ENCODE data around the gene MAP3K19. TPM values are rescaled to one million over a fixed set of nuclear protein-coding genes. Genes with fewer than 3 reads are reported as not detected.
"Not testable (repeated sequence)": the region's sequence is repeated elsewhere in the genome, so short reads cannot be mapped to it uniquely, and the experiment has no call there.

MAP3K19 gene
- total RNA-seq, 2 donors from 2014 or later: not detected

- ATAC-seq (peak; percentile 99), DNase-seq (peak; percentile 49 to 81)
- intact Hi-C loops (cut with DNase I, micrococcal nuclease): loop anchor here in 1 of 2 donors (10.0 kb wide), 1 partner anchor 701 kb away; no protein-coding TSS in a partner anchor
Observed at GRCh38 chr2:135004005-135004746, 43.1 kb downstream of the MAP3K19 start.

GRCh38 chr2:135002836-135003235 is 44.4 kb downstream of the MAP3K19 start:
- no peak for DNase-seq
- ATAC-seq: no peak
- intact Hi-C loops (cut with DNase I, micrococcal nuclease): loop anchor here in 1 of 2 donors (10.0 kb wide), 1 partner anchor 702 kb away; no protein-coding TSS in a partner anchor

- intact Hi-C loops (cut with DNase I, micrococcal nuclease): no loop called here
- ATAC-seq (peak; percentile 56), DNase-seq (no peak)
Observed at GRCh38 chr2:134999521-134999920, 47.7 kb downstream of the MAP3K19 start.

- no peak for DNase-seq
- intact Hi-C loops (cut with DNase I, micrococcal nuclease): no loop called here
- ATAC-seq: peak; percentile 71
Observed at GRCh38 chr2:134988994-134989605, 58.1 kb downstream of the MAP3K19 start.

- ATAC-seq (no peak), DNase-seq (no peak)
- intact Hi-C loops (cut with DNase I, micrococcal nuclease): no loop called here
Observed at GRCh38 chr2:134985061-134985460, 62.2 kb downstream of the MAP3K19 start.

DNA sequence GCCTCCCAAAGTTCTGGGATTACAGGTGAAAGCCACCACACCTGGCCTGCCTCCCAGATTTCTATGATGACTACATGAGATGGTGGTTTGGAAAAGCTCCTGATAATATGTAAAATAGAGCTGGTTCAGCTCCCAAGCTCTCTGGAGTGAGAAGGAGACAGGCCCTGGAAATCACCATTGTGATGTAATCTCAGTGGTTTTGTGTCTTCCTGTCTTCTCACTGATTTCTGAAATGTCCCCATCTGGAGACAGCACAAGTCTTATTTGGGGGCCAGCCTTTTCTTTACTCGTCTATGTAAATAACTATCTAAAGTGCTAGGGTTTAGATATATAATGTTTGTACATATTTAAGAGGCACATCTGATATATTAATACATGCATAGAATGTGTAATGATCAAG is 64.6 kb downstream of the MAP3K19 start:
- ATAC-seq (no peak), DNase-seq (no peak)
- intact Hi-C loops (cut with DNase I, micrococcal nuclease): no loop called here

DNA sequence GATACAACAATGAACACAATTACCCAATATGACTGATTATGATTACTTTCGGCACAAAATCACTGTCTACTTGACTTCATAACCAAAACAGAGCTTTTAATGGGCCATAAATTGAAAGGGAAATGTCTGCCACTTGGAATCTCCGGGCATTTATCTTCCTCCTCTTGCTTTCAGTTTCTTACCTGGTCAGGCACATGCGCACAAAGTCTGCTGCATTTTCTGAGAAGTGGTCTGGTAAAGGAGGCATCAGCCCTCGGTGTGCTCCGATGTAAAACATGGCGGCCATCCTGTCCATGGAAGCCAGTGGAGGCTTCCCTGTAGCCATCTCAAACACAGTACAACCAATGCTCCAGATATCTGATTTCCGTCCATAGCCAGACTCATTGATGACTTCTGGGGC is 66.6 kb downstream of the MAP3K19 start:
- intact Hi-C loops (cut with DNase I, micrococcal nuclease): no loop called here
- ATAC-seq (no peak), DNase-seq (no peak)

DNA sequence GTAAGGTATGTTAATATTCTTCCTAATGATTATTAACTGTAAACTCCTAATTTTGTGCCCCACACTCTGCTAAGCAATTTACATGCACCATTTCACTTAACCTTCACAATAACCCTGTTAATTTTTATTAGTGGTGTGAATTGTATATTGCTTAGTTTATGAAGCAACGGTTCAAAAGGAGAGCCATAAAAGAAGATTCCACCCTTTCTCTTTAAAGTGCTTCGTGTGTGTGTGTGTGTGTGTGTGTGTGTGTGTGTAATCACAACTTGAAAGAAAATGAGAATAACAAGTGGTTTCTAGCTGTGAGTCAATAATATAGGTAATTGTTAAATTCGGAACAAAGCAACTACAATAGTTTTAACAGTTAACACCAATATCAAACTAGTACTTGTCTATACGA is 68.0 kb downstream of the MAP3K19 start:
- intact Hi-C loops (cut with DNase I, micrococcal nuclease): no loop called here
- DNase-seq (no peak), ATAC-seq (peak; percentile 81)

DNA sequence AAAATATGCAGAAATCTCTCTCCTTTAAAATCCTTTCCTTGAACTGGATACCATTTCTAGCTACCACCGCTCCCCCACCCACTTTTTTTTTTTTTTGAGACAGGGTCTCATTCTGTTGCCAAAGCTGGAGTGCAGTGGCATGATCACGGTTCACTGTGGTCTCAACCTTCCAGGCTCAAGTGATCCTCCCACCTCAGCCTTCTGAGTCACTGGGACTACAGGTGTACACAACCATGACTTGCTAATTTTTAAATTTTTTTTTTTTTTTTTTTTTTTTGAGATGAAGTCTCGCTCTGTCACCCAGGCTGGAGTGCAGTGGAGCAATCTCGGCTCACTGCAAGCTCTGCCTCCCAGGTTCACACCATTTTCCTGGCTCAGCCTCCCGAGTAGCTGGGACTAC is 70.1 kb downstream of the MAP3K19 start:
- DNase-seq; ATAC-seq; intact Hi-C loops (cut with DNase I, micrococcal nuclease): not testable (repeated sequence)

GRCh38 chr2:134976074-134976702 is 71.1 kb downstream of the MAP3K19 start:
- DNase-seq: no peak
- intact Hi-C loops (cut with DNase I, micrococcal nuclease): no loop called here
- ATAC-seq: no peak

DNA sequence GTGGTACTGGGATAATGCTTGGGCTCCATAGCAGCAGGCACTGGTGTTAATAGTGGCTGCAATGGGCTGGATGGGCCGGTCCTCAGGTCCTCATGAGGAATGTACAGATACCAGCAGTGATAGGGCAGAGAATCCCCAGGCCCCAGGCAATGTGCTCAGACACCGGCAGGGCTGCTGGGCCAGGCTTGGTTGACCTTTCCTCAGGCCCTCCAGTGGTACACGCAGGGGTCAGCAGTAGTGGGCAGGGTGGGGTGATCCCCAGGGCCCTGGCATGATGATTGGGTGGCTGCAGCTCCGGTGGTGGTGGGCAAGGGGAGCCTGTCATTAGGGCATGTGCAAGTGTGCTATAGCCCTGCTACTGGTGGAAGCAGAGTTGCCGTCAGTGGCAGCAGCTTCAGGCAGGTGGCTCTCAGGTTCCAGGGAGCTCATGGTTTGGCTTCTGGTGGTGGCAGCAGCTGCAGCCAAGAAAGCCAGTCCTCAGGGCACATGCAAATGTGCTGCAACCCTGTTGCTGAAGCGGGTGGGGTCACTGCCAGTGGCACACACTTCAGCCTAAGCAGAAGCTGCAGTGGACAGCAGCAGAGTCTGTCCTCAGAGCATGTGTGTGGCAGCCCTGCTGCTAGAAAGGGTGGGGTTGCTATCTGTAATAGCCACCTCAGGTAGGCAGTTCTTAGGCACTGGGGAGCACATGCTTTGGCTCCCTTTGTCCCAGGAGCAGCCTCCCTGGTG is 71.8 kb downstream of the MAP3K19 start:
- intact Hi-C loops (cut with DNase I, micrococcal nuclease): no loop called here
- DNase-seq (peak in 1 of 2 donors; percentile 43), ATAC-seq (peak; percentile 57)

- intact Hi-C loops (cut with DNase I, micrococcal nuclease): no loop called here
- ATAC-seq: no peak
Observed at GRCh38 chr2:134973241-134974138, 73.8 kb downstream of the MAP3K19 start.

DNA sequence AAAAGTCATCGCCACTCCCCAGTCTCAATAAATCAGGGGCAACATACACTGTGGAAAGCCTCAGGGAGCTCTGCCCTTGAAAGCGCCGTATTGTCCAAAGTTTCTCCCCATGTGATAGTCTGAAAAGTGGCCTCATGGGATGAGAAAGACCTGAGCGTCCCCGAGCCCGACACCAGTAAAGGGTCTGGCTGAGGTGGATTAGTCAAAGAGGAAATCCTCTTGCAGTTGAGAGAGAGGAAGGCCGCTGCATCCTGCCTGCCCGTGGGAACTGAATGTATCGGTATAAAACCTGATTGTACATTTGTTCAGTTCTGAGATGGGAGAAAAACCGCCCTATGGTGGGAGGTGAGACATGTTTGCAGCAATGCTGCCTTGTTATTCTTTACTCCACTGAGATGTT is 80.1 kb downstream of the MAP3K19 start:
- DNase-seq; ATAC-seq; intact Hi-C loops (cut with DNase I, micrococcal nuclease): not testable (repeated sequence)

More at GRCh38 chr2:134973241-134974138, 73.8 kb downstream of the MAP3K19 start:
- DNase-seq: no peak

- ATAC-seq (peak; percentile 34), DNase-seq (no peak)
- intact Hi-C loops (cut with DNase I, micrococcal nuclease): no loop called here
Observed at GRCh38 chr2:134957477-134957876, 89.8 kb downstream of the MAP3K19 start.

GRCh38 chr2:134955744-134956143 is 91.5 kb downstream of the MAP3K19 start:
- intact Hi-C loops (cut with DNase I, micrococcal nuclease): no loop called here
- ATAC-seq: peak; percentile 76
- DNase-seq: no peak

GRCh38 chr2:134954065-134954464 is 93.2 kb downstream of the MAP3K19 start:
- DNase-seq: no peak
- intact Hi-C loops (cut with DNase I, micrococcal nuclease): no loop called here
- no peak for ATAC-seq

DNA sequence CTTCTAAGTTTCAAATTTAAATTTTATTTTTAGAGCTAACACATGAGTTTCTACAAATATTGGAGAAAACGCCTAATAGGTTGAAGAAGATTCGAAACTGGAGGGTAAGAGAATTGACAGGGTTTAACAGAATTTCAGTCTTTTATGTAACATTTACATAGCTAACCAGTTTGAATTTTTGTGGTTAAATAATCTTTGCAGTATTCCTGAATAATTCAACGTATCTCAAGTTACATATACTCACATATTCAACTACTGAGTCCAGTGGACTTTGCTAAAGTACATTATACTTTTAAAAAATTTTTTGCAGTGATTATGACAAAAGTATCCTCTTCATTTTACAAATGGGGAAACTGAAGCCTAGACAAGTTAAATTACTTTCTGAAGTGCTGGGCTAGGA is 94.6 kb downstream of the MAP3K19 start:
- DNase-seq (no peak), ATAC-seq (no peak)
- intact Hi-C loops (cut with DNase I, micrococcal nuclease): no loop called here

- ATAC-seq: no peak
Observed at GRCh38 chr2:134950886-134951285, 96.4 kb downstream of the MAP3K19 start.

More at GRCh38 chr2:134950886-134951285, 96.4 kb downstream of the MAP3K19 start:
- intact Hi-C loops (cut with DNase I, micrococcal nuclease): no loop called here
- no peak for DNase-seq

Data from left colon (tissue), 2 donors.